Pulmonary artery endothelial cell (primary cell): Measurements from ENCODE around the gene MINDY3. TPM values are rescaled to one million over a fixed set of nuclear protein-coding genes. Genes with fewer than 3 reads are reported as not detected.

Experiments
- DNase-seq: peaks from one replicate; pipeline ENCODE4 v3.0.0-alpha.2; 2011; ENCODE audit warnings: low read depth, low spot score
- total RNA-seq: library from RNA; depleted of rRNA; stranded (reverse); fragments of >200 nt; gene quantifications from 2 replicates; pipeline ENCODE4 v1.2.3, GENCODE V29; 2014

MINDY3 gene
- total RNA-seq, 1 donor from 2014 or later = 17.0 TPM

- DNase-seq = no peak
Observed at GRCh38 chr10:15805395-15806058, 54.8 kb downstream of the MINDY3 start.

DNA sequence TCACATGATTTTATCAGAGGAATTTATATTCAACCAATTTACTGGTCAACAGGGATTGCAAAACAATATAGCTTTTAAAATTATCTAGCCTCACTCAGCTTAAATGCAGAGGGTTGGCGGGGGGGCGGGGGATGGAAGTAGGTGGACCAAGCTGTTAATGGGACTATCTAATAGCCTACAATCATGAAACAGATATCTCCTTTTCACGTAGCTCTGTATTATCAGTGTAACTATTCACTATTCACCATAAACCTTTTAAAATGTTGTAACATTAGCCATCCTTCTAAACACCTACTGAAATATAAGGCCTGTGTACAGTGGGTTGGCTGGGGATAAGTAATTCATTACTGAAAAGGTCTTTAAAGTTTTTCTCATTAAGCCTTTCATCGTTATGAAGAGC, 56.2 kb downstream of the MINDY3 start:
- no peak for DNase-seq

- DNase-seq = no peak
Observed at GRCh38 chr10:15802375-15802949, 57.8 kb downstream of the MINDY3 start.

DNA sequence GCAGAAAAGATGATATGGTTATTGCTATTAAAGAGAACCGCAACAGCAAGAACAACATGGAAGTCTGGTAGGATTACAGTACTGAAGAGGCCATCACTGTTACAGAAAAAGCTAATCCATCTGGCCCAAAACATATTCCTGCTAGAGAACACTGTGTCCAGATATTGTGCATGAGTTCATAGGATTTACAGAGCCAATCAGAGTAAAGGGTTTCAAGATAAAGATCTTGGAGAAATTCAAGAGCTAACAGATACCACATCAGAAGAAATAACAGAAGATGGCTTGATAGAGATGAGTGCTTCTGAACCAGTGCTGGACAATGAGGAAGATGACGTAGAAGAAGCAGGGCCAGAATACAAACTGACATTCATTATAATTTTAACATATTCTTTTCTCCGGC, 58.7 kb downstream of the MINDY3 start:
- DNase-seq = no peak

- no peak for DNase-seq
Observed at GRCh38 chr10:15801147-15801546, 59.2 kb downstream of the MINDY3 start.

GRCh38 chr10:15797346-15797745, 63.0 kb downstream of the MINDY3 start:
- DNase-seq = no peak

GRCh38 chr10:15796762-15797161, 63.5 kb downstream of the MINDY3 start:
- DNase-seq = no peak

GRCh38 chr10:15796098-15796759, 64.1 kb downstream of the MINDY3 start:
- DNase-seq = no peak

GRCh38 chr10:15795036-15795792, 65.1 kb downstream of the MINDY3 start:
- DNase-seq = no peak

DNA sequence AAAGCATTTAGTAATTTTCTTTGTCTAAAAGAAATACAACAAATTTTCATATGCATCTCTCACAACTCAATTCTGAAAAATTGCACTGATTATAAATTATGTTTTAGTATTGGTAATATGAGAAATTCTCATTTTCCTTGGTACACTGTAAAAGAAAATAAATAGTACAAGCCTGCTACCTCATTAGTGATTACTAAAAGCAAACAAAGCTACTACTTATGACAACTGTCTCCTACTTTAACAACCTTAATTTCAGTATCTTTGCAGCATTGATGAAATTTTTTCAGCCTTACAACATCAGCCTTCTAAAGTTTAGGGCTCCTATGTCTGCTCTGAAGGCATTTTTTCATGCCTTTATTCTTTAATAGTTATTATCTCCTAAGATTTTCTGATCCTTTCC, 65.7 kb downstream of the MINDY3 start:
- no peak for DNase-seq

- no peak for DNase-seq
Observed at GRCh38 chr10:15793664-15794063, 66.6 kb downstream of the MINDY3 start.

GRCh38 chr10:15792777-15793176, 67.5 kb downstream of the MINDY3 start:
- no peak for DNase-seq

GRCh38 chr10:15791816-15792524, 68.3 kb downstream of the MINDY3 start:
- no peak for DNase-seq

DNA sequence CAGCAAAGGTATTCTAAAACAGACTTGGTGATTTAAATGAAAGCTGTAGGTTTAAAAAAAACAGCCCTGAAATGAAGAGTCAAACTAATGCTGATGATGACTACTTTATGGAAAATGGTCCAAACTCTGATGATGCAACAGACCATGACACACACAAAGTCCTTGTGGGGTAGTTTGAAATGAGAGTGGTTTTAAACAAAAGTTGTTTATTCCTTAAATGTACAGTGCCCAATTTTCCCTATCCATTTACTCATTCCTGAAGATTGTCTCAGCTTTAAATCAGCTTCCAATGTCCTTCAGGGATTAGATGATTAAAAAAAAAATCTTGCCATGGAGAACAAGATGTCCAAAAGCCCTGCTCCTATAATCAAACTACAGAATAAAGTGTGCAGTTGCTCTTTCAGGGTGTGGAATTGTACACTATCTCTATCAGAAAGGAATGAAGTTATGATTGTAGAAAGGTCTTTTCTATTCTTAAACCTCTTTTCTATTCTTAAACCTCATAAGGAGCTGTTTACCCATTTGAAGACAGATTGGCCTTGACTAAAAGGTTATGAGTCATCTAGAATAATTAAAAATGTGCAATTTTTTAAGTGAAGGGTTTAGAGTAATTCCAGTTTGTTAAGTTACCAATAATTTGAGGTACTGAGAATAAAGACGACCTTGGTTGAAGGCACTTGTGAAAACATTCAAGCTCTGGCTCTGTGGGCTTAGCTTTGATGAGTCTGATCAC, 70.3 kb downstream of the MINDY3 start:
- DNase-seq = no peak

DNA sequence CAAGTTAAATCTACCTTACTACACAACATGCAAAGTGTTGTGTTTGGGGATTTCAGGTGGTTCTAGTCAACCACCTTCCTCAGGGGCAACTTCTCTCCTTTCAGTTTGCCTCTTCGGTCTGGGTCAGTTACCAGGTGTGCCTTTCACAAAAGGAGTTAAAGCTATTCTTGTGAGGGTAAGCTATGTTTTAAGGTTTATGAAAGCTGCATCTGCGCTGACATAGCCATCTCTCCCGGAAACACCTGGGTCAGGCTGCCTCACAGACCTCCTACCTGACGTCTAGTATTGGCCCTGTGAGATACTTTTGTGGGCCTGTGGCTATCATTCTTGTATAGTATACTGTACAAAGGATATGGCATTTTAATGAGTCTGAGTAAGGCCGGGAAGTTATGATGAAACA, 72.9 kb downstream of the MINDY3 start:
- DNase-seq = no peak

DNA sequence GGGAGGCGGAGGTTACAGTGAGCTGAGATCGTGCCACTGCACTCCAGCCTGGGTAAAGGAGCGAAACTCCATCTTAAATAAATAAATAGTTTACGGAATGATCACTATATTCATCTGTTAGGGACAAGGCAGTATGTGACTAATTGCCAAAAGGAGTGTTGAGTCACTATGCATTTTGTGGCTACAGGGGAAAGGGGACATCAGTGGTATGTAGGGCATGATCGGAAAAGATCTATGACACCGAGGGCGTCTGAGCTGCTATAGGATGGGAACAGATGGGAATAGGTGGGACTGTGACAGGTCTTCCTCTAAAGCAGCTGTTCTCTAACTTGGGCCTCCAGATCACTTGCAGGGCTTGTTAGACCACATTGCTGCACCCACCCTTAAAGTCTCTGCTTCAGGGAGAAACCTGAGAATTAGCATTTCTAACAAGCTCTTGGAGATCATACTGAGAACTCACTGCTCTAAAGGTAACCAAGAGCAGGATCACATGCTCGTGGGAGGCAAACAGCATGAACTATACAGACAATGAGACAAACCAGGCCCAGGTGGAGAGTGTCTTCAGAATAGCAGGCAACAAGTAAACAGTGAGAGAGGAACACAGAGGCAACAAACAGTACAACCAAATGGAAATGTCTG, 75.5 kb downstream of the MINDY3 start:
- DNase-seq = no peak

DNA sequence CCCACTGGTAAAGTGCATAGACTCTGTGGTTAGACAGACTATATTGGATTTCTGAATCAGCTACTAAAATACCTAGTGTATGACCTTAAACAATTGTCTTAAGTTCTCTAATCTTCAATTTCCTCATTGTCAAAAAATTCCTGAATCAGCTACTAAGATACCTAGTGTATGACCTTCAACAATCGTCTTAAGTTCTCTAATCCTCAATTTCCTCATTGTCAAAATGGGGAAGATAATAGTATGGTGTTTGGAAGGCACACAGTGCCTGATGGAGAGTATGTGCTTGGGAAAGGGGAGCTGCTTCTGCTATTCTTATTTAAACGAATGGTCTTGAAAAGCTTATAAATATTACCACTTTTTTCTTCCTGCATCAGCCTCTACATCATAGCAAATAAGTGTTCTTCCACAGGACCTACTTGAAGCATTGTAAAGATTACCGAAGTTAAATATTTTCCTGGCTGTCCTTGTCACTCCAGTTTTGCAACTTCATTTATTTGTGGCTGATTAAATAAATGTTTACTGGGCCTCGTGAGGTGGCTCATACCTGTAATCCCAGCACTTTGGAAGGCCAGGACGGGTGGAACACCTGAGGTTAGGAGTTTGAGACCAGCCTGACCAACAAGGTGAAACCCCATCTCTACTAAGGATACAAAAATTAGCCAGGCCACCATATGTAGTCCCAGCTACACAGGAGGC, 76.2 kb downstream of the MINDY3 start:
- DNase-seq = no peak

- DNase-seq = no peak
Observed at GRCh38 chr10:15782851-15783250, 77.5 kb downstream of the MINDY3 start.

DNA sequence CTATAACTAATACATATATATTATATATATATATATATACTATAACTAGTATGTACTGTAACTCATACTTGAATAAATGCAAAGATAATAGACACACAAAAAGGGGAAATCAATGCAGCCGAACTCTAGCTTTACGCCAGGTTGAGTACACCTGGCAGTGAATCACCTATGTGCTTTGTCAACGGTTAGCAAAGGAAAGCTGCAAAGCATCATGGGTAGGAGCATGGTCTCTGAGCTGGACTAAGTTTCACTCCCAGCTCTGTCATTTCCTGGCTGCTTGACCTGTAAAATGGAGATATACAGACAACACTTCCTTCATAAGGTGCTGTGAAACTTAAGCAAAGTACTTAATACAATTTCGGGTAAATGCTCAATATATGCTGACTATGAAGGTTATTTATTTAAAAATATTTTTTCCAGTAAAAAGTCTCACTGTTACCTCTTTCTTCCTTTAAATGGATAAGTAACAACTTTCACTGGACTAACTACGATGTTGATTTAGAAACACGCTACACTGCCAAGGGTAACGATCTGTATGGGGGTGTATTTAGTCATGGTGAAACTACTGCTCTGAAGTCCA, 78.8 kb downstream of the MINDY3 start:
- DNase-seq = no peak
